CD4-positive, alpha-beta T cell (primary cell): ENCODE measurements around the gene NPAS4. TPM values are rescaled to one million over a fixed set of nuclear protein-coding genes. Genes with fewer than 3 reads are reported as not detected.

ENCODE experiments used
- ATAC-seq: fragments of 200-7000 bp; cut with Tn5 transposase; one replicate; pipeline ENCODE4 v1.10.0; 2022; ENCODE audit warnings: mild to moderate bottlenecking; ENCODE audit not compliant: poor library complexity
- CTCF ChIA-PET: fragments of 350-600 bp; sonication (Branson Sonifier 250); formaldehyde crosslinking; loops from one replicate; lab custom pipeline; 2021; ENCODE audit warnings: antibody characterized with exemption, inconsistent platforms; lab: Charles Lee
- POLR2A ChIA-PET: fragments of 350-600 bp; sonication (Branson Sonifier 250); formaldehyde crosslinking; loops from one replicate; lab custom pipeline; 2021; ENCODE audit warnings: antibody characterized with exemption, inconsistent platforms; lab: Charles Lee
- DNase-seq, 14 experiments: peaks; one replicate each; pipeline ENCODE4 v3.0.0-alpha.2; 2013 to 2020; ENCODE audit warnings: mixed read lengths in 2 of 14
- H3K27ac ChIP-seq, 2 donors: one replicate each; pipeline versions ENCODE4 v1.5.1 to v1.7.0; 2013; ENCODE audit warnings: low read length in 2 of 2, low read depth in 1 of 2, mild to moderate bottlenecking in 1 of 2
- H3K27me3 ChIP-seq, 2 experiments: 1 replicate in 1 of 2; 2 replicates in 1 of 2; pipeline versions ENCODE4 v1.6.1 to v1.7.0; 2013; ENCODE audit warnings: low read length in 2 of 2, control low read depth in 1 of 2, mild to moderate bottlenecking in 1 of 2, moderate library complexity in 1 of 2; ENCODE audit not compliant: insufficient read depth in 2 of 2, control insufficient read depth in 1 of 2
- H3K36me3 ChIP-seq: one replicate; pipeline ENCODE4 v1.6.1; 2013; ENCODE audit warnings: low read length, control low read depth; ENCODE audit not compliant: insufficient read depth
- H3K4me1 ChIP-seq: one replicate; pipeline ENCODE4 v1.6.1; 2013; ENCODE audit warnings: low read length, control low read depth; ENCODE audit not compliant: insufficient read depth
- H3K4me3 ChIP-seq: one replicate; pipeline ENCODE4 v1.5.1; 2013; ENCODE audit warnings: mild to moderate bottlenecking, low read length, moderate library complexity
- H3K9me3 ChIP-seq, 2 experiments: 1 replicate in 1 of 2; 2 replicates in 1 of 2; pipeline versions ENCODE4 v1.6.1 to v1.7.0; 2013; ENCODE audit warnings: low read length in 2 of 2, mild to moderate bottlenecking in 2 of 2, control low read depth in 1 of 2, moderate library complexity in 1 of 2; ENCODE audit not compliant: control insufficient read depth in 1 of 2, insufficient read depth in 1 of 2
- H3K27ac Mint-ChIP-seq: one replicate; pipeline ENCODE4 v1.8.0; 2020; ENCODE audit warnings: mixed read lengths
- H3K27me3 Mint-ChIP-seq: one replicate; pipeline ENCODE4 v1.8.0; 2021; ENCODE audit warnings: mixed read lengths
- H3K36me3 Mint-ChIP-seq: one replicate; pipeline ENCODE4 v1.8.0; 2021; ENCODE audit warnings: low read depth, mixed read lengths
- H3K4me1 Mint-ChIP-seq: one replicate; pipeline ENCODE4 v1.8.0; 2021; ENCODE audit warnings: low read depth, mixed read lengths
- H3K4me3 Mint-ChIP-seq: one replicate; pipeline ENCODE4 v1.8.0; 2020; ENCODE audit warnings: mild to moderate bottlenecking, mixed read lengths
- H3K9me3 Mint-ChIP-seq: one replicate; pipeline ENCODE4 v1.8.0; 2020; ENCODE audit warnings: mixed read lengths
- CTCF ChIP-seq: fragments of 200-600 bp; IDR thresholded peaks from one replicate; pipeline ENCODE4 v1.8.0; 2022; ENCODE audit warnings: antibody characterized with exemption, mild to moderate bottlenecking
- intact Hi-C, 2 experiments: fragments of 100-400 bp; cut with DNase I in 1 of 2; cut with micrococcal nuclease in 1 of 2; formaldehyde crosslinking; loops; one replicate each; pipeline versions ENCODE4 v1.15.1 to v1.9.0; 2023 to 2025; cut with DNase I, micrococcal nuclease
- total RNA-seq, 174 experiments: library from RNA in 2 of 174; stranded (reverse) in 2 of 174; gene quantifications; one replicate each; pipeline ENCODE4 v1.2.3 and lab custom pipeline; 2021 to 2026

NPAS4 gene
- total RNA-seq, 2 experiments from 2014 or later, result not detected

GRCh38 chr11:66454828-66455227, 34.0 kb downstream of the NPAS4 start:
- peaks cover 8% of the 10 kb centered on the region for H3K27me3 Mint-ChIP-seq
- no peaks in the 10 kb centered on the region for H3K36me3 ChIP-seq
- H3K4me1 Mint-ChIP-seq, result peaks cover 14% of the 10 kb centered on the region
- H3K4me3 Mint-ChIP-seq, result no peak overlapping the region
- no peaks in the 10 kb centered on the region for H3K27me3 ChIP-seq
- ChIA-PET POLR2A (interaction anchor here (1.3 kb wide), 1 partner anchor 12 kb away, joined by 4 read pairs; the partner anchor contains the start of gene PELI3), CTCF (no interaction called here)
- H3K4me3 ChIP-seq, result no peak overlapping the region
- no peaks in the 10 kb centered on the region for H3K36me3 Mint-ChIP-seq
- intact Hi-C loops, result no loop called here
- no peak for TF ChIP-seq CTCF
- H3K4me1 ChIP-seq, result peaks cover 10% of the 10 kb centered on the region
- ATAC-seq, result no peak
- H3K9me3 ChIP-seq, result no peaks in the 10 kb centered on the region
- no peak overlapping the region for H3K27ac Mint-ChIP-seq
- no peaks in the 10 kb centered on the region for H3K9me3 Mint-ChIP-seq
- DNase-seq, result no peak
- H3K27ac ChIP-seq, result no peak overlapping the region

GRCh38 chr11:66457826-66458225, 37.0 kb downstream of the NPAS4 start:
- Histone ChIP-seq H3K27me3 (no peaks in the 10 kb centered on the region), H3K27ac (no peak overlapping the region), H3K4me3 (no peak overlapping the region), H3K36me3 (no peaks in the 10 kb centered on the region), H3K9me3 (peaks cover 0 to 5% of the 10 kb centered on the region in 2 experiments), H3K4me1 (peaks cover 10% of the 10 kb centered on the region)
- Mint-ChIP-seq H3K27me3 (peaks cover 8% of the 10 kb centered on the region), H3K27ac (no peak overlapping the region), H3K4me1 (peaks cover 14% of the 10 kb centered on the region), H3K4me3 (no peak overlapping the region), H3K36me3 (no peaks in the 10 kb centered on the region), H3K9me3 (no peaks in the 10 kb centered on the region)
- ATAC-seq (no peak), DNase-seq (no peak)
- TF ChIP-seq CTCF, result no peak
- intact Hi-C loops, result no loop called here
- ChIA-PET CTCF (interaction anchor here (0.6 kb wide), 1 partner anchor 372 kb away, joined by 3 read pairs; no protein-coding TSS in a partner anchor), POLR2A (no interaction called here)

- Histone ChIP-seq H3K36me3 (no peaks in the 10 kb centered on the region), H3K4me1 (peaks cover 3% of the 10 kb centered on the region), H3K27me3 (no peaks in the 10 kb centered on the region), H3K4me3 (no peak overlapping the region), H3K9me3 (peaks cover 0 to 5% of the 10 kb centered on the region in 2 experiments), H3K27ac (no peak overlapping the region)
- TF ChIP-seq CTCF, result no peak
- H3K27ac Mint-ChIP-seq, result no peak overlapping the region
- peaks cover 2% of the 10 kb centered on the region for H3K27me3 Mint-ChIP-seq
- POLR2A ChIA-PET, result no interaction called here
- CTCF ChIA-PET, result no interaction called here
- H3K4me1 Mint-ChIP-seq, result peaks cover 7% of the 10 kb centered on the region
- intact Hi-C loops, result no loop called here
- H3K4me3 Mint-ChIP-seq, result no peak overlapping the region
- no peaks in the 10 kb centered on the region for H3K36me3 Mint-ChIP-seq
- ATAC-seq, result no peak
- DNase-seq, result no peak
- no peaks in the 10 kb centered on the region for H3K9me3 Mint-ChIP-seq
Observed at GRCh38 chr11:66459138-66459778, 38.4 kb downstream of the NPAS4 start.
